Kidney (tissue), 14 donors: Measurements from ENCODE around the gene TEX13A. TPM values are rescaled to one million over a fixed set of nuclear protein-coding genes. Genes with fewer than 3 reads are reported as not detected.

Experiments used
- DNase-seq, 5 donors: peaks; one replicate each; pipeline ENCODE4 v3.0.0-alpha.2; 2013 to 2020
- FAIRE-seq: peaks from 2 replicates; lab custom pipeline; 2012; peaks lifted over from hg19 to GRCh38; lab: Jason Lieb, UNC
- H3K27ac ChIP-seq, 2 donors: one replicate each; pipeline ENCODE4 v1.7.0; 2013; ENCODE audit warnings: low read depth in 2 of 2, low read length in 2 of 2, inconsistent platforms in 1 of 2
- H3K27me3 ChIP-seq: one replicate; pipeline ENCODE4 v1.7.1; 2013; ENCODE audit warnings: low read length, inconsistent platforms; ENCODE audit not compliant: control insufficient read depth, insufficient read depth
- H3K36me3 ChIP-seq, 3 donors: one replicate each; pipeline versions ENCODE4 v1.7.0 to v1.7.1; 2013; ENCODE audit warnings: low read length in 3 of 3, control low read depth in 1 of 3, inconsistent platforms in 1 of 3; ENCODE audit not compliant: insufficient read depth in 3 of 3, control insufficient read depth in 2 of 3
- H3K4me1 ChIP-seq, 3 donors: one replicate each; pipeline versions ENCODE4 v1.7.0 to v1.7.1; 2013; ENCODE audit warnings: low read length in 3 of 3, inconsistent platforms in 1 of 3, low read depth in 1 of 3; ENCODE audit not compliant: control insufficient read depth in 2 of 3, insufficient read depth in 2 of 3
- H3K4me3 ChIP-seq, 3 donors: one replicate each; pipeline versions ENCODE4 v1.7.0 to v1.8.1; 2013; ENCODE audit warnings: low read length in 3 of 3, control low read depth in 1 of 3, inconsistent platforms in 1 of 3
- H3K9ac ChIP-seq, 3 donors: one replicate each; pipeline versions ENCODE4 v1.7.0 to v1.7.1; 2013; ENCODE audit warnings: low read length in 3 of 3, control low read depth in 1 of 3, inconsistent platforms in 1 of 3
- H3K9me3 ChIP-seq, 3 donors: one replicate each; pipeline versions ENCODE4 v1.7.0 to v1.7.1; 2013; ENCODE audit warnings: low read length in 3 of 3, control low read depth in 1 of 3, inconsistent platforms in 1 of 3; ENCODE audit not compliant: control insufficient read depth in 2 of 3, insufficient read depth in 1 of 3
- intact Hi-C: fragments of 100-400 bp; cut with DNase I; formaldehyde crosslinking; loops from one replicate; pipeline ENCODE4 v1.11.1; 2022
- polyA plus RNA-seq: library from polyadenylated mRNA; stranded (reverse); fragments of 350-450 nt; fragmentation: Illumina TruSeq; extraction: RNeasy Lipid Tissue Mini Kit (QIAGEN cat#74804); gene quantifications from one replicate; pipeline ENCODE4 v1.2.3, GENCODE V29; 2014; ENCODE audit warnings: low read depth, low replicate concordance; ENCODE audit not compliant: insufficient read depth
- total RNA-seq: library from RNA; stranded (reverse); fragmentation: NEBNext Ultra II Directional; extraction: Animal tissue kit (Norgen Biotek cat#: 25700); gene quantifications from one replicate; pipeline ENCODE4 v1.2.1, GENCODE V29; 2021
- TF ChIP-seq, protein P1 (sequence below): IDR thresholded peaks from 3 replicates; pipeline ENCODE4 v1.5.1; 2012; ENCODE audit warnings: mild to moderate bottlenecking, moderate library complexity, borderline replicate concordance; ENCODE audit not compliant: insufficient read depth; ENCODE audit errors: extremely low read depth
- donor health status: control.
- donor health status: control.
- donor health status: control.
- donor health status: control.
- donor health status: control.
- donor health status: DM: yes; HTN: yes; CAD: no.
- donor health status: Normal renal cell carcinoma (clear cell type).

TEX13A gene
- total and polyA plus RNA-seq, 2 donors from 2014 or later, result not detected

DNA sequence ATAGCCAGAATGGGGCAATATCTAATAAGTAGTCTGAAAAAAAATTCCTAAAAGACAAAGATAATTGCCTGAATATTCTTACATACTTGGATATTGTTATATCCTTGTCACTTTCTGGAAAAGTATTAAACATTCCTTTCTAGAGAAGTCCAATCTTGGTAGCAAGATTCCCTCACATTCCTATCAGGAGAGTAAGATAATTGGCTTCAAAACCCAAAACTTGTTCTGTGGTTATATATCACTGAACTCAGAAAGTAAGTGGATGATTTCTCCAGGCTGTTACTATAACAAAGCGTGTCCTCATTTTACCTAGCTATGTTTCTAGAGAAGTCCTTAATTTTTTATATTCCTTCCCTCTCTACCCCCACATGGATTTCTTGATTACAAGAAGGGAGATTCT is 46.0 kb upstream of the TEX13A start:
- intact Hi-C loops, result no loop called here
- H3K9me3 ChIP-seq, result no peaks in the 10 kb centered on the region
- TF ChIP-seq, protein P1, sequence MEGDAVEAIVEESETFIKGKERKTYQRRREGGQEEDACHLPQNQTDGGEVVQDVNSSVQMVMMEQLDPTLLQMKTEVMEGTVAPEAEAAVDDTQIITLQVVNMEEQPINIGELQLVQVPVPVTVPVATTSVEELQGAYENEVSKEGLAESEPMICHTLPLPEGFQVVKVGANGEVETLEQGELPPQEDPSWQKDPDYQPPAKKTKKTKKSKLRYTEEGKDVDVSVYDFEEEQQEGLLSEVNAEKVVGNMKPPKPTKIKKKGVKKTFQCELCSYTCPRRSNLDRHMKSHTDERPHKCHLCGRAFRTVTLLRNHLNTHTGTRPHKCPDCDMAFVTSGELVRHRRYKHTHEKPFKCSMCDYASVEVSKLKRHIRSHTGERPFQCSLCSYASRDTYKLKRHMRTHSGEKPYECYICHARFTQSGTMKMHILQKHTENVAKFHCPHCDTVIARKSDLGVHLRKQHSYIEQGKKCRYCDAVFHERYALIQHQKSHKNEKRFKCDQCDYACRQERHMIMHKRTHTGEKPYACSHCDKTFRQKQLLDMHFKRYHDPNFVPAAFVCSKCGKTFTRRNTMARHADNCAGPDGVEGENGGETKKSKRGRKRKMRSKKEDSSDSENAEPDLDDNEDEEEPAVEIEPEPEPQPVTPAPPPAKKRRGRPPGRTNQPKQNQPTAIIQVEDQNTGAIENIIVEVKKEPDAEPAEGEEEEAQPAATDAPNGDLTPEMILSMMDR, result no peak
- no peak overlapping the region for H3K9ac ChIP-seq
- no peak overlapping the region for H3K4me3 ChIP-seq
- FAIRE-seq, result no peak
- H3K36me3 ChIP-seq, result no peaks in the 10 kb centered on the region
- no peak overlapping the region for H3K27ac ChIP-seq
- DNase-seq, result no peak
- no peaks in the 10 kb centered on the region for H3K27me3 ChIP-seq
- H3K4me1 ChIP-seq, result no peaks in the 10 kb centered on the region

DNA sequence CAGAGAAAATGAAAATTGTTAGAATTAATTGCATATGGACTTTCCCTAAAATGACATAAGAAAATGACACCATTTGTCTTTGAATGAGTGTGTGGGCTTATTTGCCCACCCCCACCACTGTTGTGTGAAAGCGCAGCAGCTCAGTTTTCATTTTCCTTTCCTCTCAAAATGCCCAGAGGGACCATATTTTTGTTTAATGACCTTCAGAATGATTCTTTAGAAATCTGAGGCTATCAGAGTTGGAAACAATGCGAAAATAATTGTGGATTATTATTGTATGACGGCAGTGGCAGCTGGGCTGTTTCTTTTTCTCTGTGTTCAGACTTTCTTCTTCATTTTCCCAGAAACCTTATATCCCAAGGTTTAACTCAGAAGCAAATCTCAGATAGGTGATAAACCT is 44.6 kb upstream of the TEX13A start:
- no peak overlapping the region for H3K27ac ChIP-seq
- H3K9ac ChIP-seq, result no peak overlapping the region
- no peaks in the 10 kb centered on the region for H3K9me3 ChIP-seq
- no peaks in the 10 kb centered on the region for H3K4me1 ChIP-seq
- no peaks in the 10 kb centered on the region for H3K36me3 ChIP-seq
- intact Hi-C loops, result no loop called here
- no peaks in the 10 kb centered on the region for H3K27me3 ChIP-seq
- TF ChIP-seq, protein P1, result no peak
- H3K4me3 ChIP-seq, result no peak overlapping the region
- FAIRE-seq, result no peak
- DNase-seq, result peak in 2 of 5 donors; percentile 24 to 50

DNA sequence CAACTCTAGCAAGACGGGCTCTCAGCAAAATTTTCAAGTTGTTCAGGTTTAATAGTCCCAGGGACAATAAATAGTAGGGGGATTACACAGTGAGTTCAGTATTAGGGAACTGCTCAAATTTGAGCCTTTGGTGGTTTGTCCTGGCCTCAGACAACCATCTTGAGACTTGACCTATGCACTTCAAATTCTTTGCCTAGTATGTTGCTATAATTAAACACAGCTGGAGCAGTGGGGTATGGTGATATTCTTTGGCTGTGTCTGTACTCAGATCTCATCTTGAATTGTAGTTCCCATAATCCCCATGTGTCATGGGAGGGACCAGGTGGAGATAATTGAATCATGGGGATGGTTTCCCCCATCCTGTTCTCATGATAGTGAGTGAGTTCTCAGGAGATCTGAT is 43.3 kb upstream of the TEX13A start:
- Histone ChIP-seq H3K4me1 (no peaks in the 10 kb centered on the region), H3K27me3 (no peaks in the 10 kb centered on the region), H3K36me3 (no peaks in the 10 kb centered on the region), H3K9me3 (no peaks in the 10 kb centered on the region), H3K4me3 (no peak overlapping the region), H3K9ac (no peak overlapping the region), H3K27ac (no peak overlapping the region)
- TF ChIP-seq, protein P1, result no peak
- intact Hi-C loops, result no loop called here
- no peak for DNase-seq
- FAIRE-seq, result no peak

DNA sequence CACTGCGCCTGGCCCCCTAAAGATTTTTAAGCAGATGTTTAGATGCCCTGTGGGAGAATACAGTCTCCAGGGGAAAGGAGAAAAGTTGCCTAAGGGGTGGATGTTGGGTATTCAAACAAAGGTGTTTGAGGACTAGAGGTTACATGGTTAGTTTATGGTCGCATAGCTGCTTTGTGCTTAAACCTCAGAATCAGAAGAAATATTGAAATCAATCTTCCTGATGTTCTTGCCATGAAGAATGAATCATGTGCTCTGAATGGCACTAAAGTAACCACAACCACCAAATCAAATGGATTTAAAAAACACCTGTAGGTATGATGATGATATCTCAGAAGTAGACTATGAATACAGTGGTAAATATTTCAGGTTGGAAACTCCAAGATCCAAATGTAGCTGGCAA is 42.7 kb upstream of the TEX13A start:
- H3K9me3 ChIP-seq, result no peaks in the 10 kb centered on the region
- TF ChIP-seq, protein P1, result no peak
- no peak overlapping the region for H3K27ac ChIP-seq
- no peak overlapping the region for H3K4me3 ChIP-seq
- no peaks in the 10 kb centered on the region for H3K4me1 ChIP-seq
- H3K9ac ChIP-seq, result no peak overlapping the region
- intact Hi-C loops, result no loop called here
- H3K36me3 ChIP-seq, result no peaks in the 10 kb centered on the region
- no peaks in the 10 kb centered on the region for H3K27me3 ChIP-seq
- FAIRE-seq, result no peak
- no peak for DNase-seq
